Esophagus muscularis mucosa (tissue), 4 donors: ENCODE data around the gene FAP.

ENCODE experiments used
- EP300 ChIP-seq: sonication (generic); formaldehyde crosslinking; IDR thresholded peaks from one replicate; pipeline ENCODE4 v1.6.1; 2017; ENCODE audit warnings: antibody characterized with exemption
- POLR2AphosphoS5 ChIP-seq, 2 donors: sonication (generic); formaldehyde crosslinking; IDR thresholded peaks; one replicate each; pipeline ENCODE4 v1.6.1; 2017; ENCODE audit warnings: antibody characterized with exemption in 2 of 2
- TF ChIP-seq, protein P1 (sequence below), 3 experiments: fragments of 200-600 bp in 2 of 3; fragments of 450-650 bp in 1 of 3; sonication (generic) in 2 of 3; IDR thresholded peaks; one replicate each; pipeline ENCODE4 v1.5.1; 2017 to 2019; ENCODE audit warnings: antibody characterized with exemption in 3 of 3, mild to moderate bottlenecking in 2 of 3, moderate library complexity in 1 of 3

DNA sequence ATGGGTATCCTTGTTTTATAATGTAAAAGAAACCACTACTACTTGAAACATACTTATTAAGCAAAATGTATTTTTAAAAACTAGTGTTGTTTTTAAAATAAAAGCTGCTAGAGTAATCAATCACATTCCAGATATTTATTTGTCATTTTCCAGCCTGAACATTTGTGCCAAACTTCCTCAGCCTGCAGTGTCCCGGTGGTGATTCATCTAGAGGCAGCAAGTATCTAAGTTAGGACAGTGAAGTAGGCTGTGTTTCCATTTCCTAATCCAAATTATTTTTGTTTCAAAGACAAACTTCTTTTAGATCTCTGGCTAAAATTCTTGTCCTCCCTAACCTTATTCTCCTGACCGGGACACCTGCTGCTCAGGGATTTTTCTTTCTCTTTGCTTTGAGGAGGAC is 78.4 kb downstream of the FAP start:
- TF ChIP-seq, protein P1, sequence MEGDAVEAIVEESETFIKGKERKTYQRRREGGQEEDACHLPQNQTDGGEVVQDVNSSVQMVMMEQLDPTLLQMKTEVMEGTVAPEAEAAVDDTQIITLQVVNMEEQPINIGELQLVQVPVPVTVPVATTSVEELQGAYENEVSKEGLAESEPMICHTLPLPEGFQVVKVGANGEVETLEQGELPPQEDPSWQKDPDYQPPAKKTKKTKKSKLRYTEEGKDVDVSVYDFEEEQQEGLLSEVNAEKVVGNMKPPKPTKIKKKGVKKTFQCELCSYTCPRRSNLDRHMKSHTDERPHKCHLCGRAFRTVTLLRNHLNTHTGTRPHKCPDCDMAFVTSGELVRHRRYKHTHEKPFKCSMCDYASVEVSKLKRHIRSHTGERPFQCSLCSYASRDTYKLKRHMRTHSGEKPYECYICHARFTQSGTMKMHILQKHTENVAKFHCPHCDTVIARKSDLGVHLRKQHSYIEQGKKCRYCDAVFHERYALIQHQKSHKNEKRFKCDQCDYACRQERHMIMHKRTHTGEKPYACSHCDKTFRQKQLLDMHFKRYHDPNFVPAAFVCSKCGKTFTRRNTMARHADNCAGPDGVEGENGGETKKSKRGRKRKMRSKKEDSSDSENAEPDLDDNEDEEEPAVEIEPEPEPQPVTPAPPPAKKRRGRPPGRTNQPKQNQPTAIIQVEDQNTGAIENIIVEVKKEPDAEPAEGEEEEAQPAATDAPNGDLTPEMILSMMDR (IDR thresholded peaks at IDR 0.05) = no peak
- no peak for TF ChIP-seq EP300
- no peak for TF ChIP-seq POLR2AphosphoS5 (IDR thresholded peaks at IDR 0.05)
